T1000 (cell line): ENCODE results near the gene CLEC11A.
"Not testable (repeated sequence)": the region's sequence is repeated elsewhere in the genome, so short reads cannot be mapped to it uniquely, and the experiment has no call there.

Experiments used
- DNase-seq: peaks from one replicate; lab custom pipeline; 2025; ENCODE audit warnings: mixed read lengths; lab: John Stamatoyannopoulos, UW

CLEC11A gene

DNA sequence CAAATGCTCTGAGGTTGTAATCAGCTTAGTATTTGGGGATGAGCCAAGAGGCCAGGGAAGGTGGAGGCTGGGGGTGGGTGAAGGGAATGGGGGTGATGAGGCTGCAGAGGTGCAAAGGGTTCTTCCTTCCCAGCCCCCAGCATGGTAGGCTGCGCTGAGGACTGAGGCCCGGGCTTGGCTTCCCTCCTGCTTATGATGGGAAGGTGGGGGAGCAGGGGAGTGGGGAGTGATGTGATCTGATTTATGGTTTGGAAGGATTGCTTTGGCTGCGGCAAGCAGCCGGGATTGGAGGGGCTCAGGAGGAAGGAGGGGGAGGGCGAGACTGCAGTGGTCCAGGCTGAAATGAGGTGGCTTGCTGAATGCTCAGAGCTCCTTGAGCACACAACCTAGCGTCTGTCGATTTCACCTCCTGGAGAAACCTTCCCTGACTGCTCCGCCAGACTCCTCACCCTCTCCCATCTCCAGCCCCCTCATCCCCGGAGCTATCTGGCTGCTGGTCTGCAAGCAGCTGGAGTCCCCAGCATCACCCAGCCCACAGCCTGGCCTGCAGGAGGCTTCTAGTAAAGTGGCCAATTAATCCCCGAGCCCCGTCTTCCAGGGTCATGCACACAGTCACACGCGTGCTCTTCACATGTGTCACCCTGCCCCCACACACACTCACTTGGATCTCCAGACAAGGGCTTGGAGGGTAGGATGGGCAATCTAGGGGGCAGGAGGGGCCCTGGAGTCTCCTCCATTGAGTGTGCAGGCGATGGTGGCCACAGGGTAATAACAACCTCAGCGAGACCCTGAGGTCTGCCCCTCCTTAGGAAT is 757 bp upstream of the CLEC11A start:
- no peak for DNase-seq

DNA sequence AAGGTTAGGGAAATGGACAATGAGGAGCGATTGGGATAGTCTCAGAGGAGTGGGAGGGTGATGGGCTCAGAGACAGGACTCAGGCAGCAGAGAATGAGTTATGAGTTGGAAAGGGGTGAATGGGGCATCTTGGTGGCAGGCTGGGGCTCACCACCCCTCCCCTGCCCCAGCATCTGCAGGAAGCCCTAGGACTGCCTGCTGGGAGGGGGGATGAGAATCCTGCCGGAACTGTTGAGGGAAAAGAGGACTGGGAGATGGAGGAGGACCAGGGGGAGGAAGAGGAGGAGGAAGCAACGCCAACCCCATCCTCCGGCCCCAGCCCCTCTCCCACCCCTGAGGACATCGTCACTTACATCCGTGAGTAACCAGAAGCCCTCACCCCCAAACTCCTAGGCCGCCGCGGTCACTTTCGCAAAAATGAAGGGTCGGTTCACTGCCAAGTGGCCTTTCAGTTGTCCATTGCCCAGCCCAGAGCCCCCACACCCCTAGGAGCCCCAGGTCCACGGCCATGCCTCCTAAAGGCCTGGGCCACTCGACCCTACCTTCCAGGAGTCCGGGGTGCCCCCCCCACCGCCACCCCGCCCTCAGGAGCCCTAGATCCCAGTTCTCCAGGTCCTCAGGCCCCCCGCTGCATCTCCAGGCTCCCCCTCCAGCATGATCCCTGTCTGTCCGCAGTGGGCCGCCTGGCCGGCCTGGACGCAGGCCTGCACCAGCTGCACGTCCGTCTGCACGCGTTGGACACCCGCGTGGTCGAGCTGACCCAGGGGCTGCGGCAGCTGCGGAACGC is 764 bp downstream of the CLEC11A start:
- no peak for DNase-seq

DNA sequence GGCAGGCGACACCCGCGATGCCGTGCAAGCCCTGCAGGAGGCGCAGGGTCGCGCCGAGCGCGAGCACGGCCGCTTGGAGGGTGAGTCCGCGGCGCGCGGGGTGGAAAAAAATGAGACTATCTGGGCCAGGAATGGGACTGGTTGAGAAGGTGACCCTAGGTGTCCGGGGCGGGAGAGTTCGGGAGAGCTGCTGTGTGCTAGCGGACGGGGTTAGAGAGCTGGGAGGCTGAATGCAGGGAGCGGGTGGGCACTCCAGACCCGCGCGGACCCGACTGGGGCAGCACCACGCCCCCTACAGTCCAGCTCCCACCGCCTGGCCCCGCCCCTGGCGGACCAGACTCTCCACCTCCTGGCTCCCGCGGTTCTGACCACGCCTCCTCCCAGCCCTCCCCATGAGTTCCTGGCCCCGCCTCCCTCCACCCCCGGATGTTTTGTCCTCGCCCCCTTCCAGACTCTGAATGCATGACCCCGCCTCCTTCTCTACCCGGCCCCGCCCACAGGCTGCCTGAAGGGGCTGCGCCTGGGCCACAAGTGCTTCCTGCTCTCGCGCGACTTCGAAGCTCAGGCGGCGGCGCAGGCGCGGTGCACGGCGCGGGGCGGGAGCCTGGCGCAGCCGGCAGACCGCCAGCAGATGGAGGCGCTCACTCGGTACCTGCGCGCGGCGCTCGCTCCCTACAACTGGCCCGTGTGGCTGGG is 1.5 kb downstream of the CLEC11A start:
- no peak for DNase-seq

DNA sequence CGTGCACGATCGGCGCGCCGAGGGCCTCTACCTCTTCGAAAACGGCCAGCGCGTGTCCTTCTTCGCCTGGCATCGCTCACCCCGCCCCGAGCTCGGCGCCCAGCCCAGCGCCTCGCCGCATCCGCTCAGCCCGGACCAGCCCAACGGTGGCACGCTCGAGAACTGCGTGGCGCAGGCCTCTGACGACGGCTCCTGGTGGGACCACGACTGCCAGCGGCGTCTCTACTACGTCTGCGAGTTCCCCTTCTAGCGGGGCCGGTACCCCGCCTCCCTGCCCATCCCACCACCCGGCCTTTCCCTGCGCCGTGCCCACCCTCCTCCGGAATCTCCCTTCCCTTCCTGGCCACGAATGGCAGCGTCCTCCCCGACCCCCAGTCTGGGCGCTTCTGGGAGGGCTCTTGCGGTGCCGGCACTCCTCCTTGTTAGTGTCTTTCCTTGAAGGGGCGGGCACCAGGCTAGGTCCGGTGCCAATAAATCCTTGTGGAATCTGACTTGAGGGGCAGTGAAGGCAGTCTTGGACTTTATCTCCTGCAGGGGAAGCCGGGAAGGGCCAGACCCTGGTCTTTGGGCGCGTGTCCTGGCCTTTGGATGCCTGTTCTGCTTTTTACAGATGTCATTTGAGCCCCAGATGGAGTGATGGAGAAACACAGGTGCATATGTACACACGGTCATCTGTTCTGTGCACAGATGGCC is 2.2 kb downstream of the CLEC11A start:
- no peak for DNase-seq

DNA sequence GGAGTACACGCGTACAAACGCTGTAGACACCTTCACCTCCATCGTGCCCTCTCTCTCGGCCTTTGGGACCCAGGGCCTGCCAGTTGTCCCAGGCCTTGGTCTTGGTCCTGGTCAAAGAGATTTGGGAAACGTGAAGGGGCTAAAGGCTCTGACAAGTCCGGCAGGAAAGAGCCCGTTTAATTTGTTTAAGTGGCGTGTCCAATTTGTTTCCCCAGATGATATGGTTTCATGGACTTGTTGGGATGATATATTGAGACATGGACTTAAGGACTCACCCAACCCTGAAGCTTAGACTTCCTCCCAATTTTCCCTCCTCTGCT is 2.7 kb downstream of the CLEC11A start:
- no peak for DNase-seq

DNA sequence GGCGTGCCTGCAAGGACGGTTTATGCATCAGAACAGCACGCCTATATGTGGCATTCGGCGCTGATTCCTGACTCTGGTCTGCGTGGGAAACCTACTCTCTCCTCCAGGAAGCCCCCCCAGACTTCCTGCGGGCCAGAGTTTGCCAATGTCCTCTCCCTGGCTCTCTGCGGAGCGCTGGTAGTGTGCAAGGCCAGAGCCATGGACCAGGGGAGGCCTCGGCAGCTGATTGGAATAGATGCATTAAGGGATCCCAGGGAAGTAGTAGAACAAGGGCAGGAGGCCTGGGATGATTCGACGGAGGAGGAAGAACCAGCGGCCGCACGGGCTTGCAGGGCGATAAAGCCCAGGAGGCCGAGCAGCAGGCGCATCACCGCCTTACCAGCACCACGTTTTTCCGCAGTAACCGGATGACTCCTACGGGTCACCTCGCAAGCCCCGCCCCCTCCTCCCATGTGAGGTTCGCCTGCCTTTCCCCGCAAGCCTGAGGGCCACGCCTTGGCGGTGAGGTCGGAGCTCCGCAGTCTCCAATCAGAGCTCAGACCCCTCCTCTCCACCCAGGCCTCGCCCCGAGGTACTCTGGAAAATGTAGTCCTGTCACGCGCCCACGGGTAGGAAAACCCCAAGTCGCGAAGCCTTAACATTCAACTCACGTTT is 5.0 kb downstream of the CLEC11A start:
- no peak for DNase-seq

DNA sequence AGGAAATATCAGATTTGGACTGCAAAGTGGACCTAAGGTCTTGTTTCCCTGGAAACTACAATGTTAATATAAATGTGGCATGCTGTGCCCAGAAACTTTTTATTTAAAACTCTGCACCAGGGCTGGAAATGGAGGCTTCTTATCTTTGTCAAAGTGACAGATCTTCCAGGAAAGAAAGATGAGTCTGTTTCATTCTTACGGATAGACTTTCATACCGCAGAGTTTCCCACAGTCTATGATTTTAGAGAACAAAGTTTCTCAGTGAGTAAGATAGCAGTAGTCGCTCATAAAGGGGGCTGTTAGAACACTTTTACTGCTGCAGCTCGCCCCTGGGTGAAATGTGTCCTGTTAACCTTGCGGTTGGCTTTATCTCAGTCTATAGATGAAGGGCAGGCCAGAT is 6.7 kb downstream of the CLEC11A start:
- DNase-seq, result no peak

DNA sequence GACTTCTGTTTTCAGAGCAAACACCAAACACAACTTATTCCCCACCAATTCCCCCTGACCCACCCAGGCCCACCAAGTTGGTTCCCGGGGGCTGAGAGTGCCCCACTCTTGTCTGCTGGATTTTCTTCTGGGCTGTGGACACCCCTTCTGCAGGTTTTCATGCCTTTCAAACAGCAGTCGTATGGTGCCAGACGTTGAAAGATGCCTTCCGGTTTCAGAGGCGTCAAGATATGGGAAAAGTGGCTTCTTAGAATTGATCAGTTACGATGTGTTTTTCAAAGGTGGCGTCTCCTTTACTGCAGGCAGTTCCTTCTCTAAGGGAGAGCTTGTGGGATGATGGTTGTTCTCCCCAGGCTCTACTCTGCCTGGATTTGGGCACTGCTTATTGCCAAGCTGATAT is 12.7 kb downstream of the CLEC11A start:
- no peak for DNase-seq

DNA sequence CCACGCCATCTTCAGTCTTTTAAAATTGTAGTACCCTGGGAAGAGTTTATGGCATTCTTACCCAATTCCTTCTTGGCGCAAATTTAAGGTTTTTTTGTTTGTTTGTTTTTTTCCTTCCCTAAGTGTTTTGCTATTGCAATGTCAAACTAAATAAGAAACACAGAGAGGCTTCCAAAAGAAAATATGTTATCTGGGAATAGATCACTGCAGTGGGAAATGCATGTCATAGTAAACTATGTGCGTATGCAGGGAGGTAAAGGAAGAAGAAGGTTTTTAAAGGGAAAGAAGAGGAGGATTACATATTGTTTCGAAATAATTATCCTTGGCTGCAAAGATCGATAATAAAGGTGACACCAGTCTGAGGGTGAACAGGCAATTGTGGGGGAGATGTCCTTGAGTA is 13.2 kb downstream of the CLEC11A start:
- DNase-seq, result no peak

DNA sequence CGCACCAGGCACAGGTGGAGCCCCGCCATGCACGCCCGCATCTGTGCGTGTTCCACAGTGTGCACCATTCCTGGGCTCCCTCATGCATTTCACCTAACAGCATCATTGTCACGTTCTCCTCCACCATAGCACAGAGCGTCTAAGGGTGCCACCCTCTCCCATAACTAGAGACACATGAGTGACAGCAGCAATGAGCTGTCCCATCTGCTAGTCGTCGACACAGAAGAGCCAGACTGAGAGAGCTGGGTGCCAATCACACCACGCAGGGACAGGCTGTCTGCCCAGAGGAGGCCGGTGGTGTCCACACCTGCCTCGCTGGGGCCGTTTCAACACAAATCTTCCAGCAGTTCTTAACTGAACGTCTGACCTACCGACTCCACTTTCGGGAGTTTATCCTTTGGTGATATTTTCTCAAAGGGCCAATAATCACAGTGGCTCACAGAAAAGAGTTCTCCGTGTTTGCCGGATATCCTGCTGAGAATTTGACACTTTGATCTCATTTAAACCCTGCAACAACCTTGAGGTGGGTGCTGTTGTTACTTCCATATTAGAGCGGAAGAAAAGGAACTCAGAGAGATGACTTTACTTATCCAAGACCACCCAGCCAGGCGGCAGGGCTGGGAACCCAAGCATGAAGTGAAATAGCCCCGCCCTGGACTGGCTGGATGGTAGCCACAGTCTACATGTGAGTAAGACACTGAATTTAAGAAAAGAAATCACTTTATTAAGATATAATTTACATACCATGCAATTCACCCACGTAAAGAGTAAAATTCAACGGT is 16.2 kb downstream of the CLEC11A start:
- DNase-seq, result no peak

DNA sequence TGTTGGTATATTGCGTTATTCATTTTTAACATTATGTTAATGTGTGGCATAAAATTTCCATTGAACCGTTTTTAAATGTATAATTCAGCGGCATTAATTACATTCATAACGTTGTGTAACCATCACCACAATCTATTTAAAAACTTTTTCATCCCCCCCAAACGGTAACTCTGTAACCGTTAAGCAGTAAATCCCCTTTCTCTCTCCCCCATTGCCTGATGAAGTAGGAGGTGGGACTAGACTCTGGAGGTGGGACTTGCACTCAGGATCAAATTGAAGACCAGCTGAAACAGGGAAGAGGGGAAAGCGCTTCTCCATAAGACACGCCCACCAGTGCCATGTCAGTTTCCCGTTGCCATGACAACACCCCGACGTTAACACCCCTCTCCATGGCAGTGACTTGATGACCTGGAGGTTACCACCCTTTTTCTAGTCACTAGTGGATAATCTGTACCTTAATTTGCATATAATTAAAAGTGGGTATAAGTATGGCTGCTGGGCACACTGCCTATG is 16.8 kb downstream of the CLEC11A start:
- no peak for DNase-seq

DNA sequence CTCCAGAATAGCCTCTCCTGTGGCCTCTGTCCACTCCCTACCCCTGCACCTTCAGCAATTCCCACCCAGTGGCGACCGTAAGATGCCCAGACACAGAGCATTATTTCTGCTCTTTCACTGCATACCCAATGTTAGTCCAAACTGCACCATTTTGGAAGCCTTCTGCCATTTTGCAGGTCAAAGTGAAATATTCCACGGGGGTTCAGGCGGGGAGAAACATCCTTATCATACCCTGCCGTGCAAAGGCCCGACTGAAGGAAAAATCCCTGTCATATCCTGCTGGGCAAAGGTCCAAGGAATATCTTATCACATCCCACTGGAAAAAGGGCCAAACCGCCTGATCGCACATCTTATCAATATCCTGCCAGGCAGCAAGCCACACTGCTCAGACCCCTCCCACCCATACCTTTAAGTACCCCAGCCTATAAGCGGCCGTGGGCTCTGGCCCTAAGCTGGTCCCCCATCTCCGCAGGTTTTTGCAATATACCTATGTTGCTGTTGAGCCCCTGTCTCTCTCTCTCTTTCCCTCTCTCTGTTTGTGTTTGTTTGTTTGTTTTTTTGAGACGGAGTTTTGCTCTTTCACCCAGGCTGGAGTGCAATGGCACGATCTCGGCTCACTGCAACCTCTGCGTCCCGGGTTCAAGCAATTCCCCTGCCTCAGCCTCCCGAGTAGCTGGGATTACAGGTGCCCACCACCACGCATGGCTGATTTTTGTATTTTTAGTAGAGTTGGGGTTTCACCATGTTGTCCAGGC is 18.2 kb downstream of the CLEC11A start:
- no peak for DNase-seq

DNA sequence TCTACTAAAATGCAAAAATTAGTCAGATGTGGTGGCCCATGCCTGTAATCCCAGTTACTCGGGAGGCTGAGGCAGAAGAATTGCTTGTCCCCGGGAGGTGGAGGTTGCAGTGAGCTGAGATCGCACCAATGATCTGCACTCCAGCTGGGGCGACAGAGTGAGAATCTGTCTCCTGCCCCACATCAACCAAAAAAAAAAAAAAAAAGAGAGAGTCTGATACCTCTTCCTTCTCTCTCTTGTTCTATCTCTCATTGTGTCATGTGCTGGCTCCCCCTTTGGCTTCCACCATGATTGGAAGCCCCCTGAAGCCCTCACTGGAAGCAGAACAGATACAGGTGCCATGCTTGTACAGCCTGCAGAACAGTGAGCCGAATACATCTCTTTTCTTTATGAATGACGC is 20.4 kb downstream of the CLEC11A start:
- DNase-seq, result no peak

DNA sequence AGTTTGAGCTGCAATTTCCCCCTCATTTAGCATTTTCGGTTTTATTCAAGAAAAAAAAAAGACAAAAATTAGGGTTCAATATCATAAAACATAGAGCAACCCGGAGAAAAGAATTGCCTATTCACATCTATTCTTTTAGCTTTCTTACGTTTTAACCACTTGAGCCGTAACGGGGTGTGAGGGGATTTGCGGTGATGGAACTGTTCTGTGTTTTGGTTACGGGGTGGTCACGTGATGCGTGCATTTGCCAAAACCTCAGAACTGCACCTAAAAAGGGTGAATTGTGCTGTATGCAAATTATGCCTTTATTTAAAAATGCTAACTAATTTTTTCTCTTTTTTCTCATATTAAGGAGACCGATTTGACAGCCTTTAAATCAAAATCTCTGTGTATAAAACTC is 22.1 kb downstream of the CLEC11A start:
- no peak for DNase-seq

DNA sequence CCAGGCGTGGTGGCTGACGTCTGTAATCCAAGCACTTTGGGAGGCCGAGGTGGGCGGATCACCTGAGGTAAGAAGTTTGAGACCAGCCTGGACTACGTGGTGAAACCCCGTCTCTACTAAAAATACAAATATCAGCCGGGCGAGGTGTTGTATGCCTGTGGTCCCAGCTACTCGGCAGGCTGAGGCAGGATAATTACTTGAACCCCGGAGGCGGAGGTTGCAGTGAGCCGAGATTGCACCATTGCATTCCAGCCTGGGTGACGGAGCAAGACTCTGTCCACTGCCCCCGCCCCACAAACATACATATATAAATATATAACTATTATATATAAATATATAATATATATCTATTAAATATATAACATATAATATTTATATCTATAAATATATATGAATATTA is 24.0 kb downstream of the CLEC11A start:
- not testable (repeated sequence) for DNase-seq

DNA sequence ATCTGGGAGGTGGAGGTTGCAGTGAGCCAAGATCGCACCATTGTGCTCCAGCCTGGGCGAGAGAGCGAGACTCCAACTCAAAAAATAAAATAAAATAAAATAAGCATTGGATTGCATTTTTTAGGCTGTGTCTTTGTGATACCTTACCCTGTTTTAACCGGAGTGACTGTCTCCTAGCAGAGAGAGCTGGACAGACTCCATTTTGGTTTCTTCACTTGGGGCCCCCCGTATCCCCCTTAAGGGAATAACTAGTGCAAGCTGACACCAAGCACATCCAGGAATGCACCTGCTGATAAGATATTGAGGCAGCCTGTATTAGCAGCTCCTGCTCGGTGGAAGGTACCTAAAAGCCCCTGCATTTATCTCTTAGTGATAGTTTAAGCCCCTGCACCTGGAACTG is 26.3 kb downstream of the CLEC11A start:
- DNase-seq, result no peak

DNA sequence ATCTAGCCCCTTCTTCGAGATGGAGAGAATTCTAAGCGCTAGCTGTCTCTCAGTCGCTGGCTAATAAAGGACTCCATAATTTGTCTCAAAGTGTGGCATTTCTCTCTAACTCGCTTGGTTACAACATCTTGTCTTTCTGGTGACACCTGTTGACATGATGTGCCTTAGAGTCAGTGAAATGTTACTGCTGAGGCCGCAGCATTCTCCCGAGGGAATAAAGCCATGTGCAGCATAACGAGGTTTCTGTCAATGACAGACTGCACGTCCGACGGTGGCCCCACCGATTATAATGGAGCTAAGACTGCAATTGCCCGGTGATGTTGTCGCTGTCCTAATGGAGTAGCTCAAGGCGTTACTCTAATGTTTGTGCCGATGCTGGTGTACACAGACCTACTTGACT is 26.8 kb downstream of the CLEC11A start:
- DNase-seq, result no peak

DNA sequence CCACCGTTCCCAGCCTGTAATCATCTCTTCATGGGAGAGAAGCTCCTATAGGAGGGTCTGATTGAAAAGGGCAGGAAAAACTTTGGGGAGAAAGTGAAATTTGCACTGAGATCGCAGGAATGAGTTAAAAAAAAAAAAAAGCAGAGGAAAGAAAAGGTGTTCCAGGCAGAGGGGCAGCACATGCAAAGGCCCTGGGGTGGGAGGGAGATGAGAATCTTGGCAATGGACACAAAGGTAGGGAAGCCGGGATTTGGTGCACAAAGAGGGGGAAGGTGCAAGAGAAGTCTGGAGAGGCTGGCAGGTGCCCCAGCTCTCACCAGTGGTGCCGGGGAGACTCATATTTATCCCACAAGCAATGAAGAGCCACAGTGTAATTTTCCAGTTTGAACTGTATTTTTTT is 30.7 kb downstream of the CLEC11A start:
- no peak for DNase-seq

DNA sequence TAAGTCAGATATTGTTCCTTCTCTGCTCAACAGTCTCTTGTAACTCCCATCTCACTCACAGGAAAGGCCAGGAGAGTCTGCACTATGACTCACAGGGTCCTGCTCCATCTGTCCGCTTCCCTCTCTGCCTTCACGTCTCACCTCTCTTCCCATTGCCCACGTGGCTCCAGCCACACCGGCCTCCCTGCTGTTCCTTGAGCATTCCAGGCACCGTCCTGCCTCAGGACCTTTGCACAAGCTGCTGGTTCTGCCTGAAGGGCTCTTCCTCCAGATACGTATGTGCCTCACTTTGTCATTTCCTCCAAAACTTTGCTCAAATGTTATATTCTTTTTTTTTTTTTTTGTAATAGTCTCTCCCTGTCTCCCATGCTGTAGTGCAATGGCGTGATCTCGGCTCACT is 33.1 kb downstream of the CLEC11A start:
- DNase-seq, result not testable (repeated sequence)

DNA sequence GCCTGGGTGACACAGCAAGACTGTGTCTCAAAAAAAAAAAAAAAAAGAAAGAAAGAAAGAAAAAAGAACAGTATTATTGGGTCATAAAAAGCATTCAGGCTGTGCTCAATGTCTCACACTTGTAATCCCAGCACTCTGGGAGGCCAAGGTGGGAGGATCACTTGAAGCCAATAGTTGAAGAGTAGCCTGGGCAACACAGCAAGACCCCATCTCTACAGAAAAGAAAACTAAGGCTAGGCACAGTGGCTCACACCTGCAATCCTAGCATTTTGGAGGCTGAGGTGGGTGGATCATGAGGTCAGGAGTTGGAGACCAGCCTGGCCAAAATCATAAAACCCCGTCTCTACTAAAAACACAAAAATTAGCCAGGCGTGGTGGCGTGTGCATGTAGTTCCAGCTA is 34.5 kb downstream of the CLEC11A start:
- not testable (repeated sequence) for DNase-seq
